MM.1S (cell line): ENCODE data around the gene DLGAP3.
"Not testable (repeated sequence)": the region's sequence is repeated elsewhere in the genome, so short reads cannot be mapped to it uniquely, and the experiment has no call there.

Experiments used
- DNase-seq: peaks from one replicate; pipeline ENCODE4 v3.0.0-alpha.2; 2015
- H2AFZ ChIP-seq: fragments of 300-600 bp; sonication (generic); 2 replicates; pipeline ENCODE4 v1.6.0; 2016; ENCODE audit warnings: antibody characterized with exemption, low read length
- H3F3A ChIP-seq: fragments of 300-600 bp; sonication (generic); 2 replicates; pipeline ENCODE4 v1.6.1; 2016; ENCODE audit warnings: mild to moderate bottlenecking, antibody characterized with exemption, low read length, moderate library complexity, mixed read lengths; ENCODE audit not compliant: insufficient read depth
- H3K27ac ChIP-seq: fragments of 300-600 bp; sonication (generic); 2 replicates; pipeline ENCODE4 v1.5.1; 2016; ENCODE audit warnings: mild to moderate bottlenecking, low read length
- H3K27me3 ChIP-seq: fragments of 300-600 bp; sonication (generic); replicated peaks from 2 replicates; pipeline ENCODE4 v1.6.0; 2016; ENCODE audit warnings: low read length; ENCODE audit not compliant: insufficient read depth
- H3K36me3 ChIP-seq: fragments of 300-600 bp; sonication (generic); replicated peaks from 2 replicates; pipeline ENCODE4 v1.6.1; 2016; ENCODE audit warnings: mild to moderate bottlenecking, low read length, mixed read lengths; ENCODE audit not compliant: insufficient read depth
- H3K4me1 ChIP-seq: fragments of 300-600 bp; sonication (generic); 2 replicates; pipeline ENCODE4 v1.6.1; 2016; ENCODE audit warnings: low read length, mixed read lengths
- H3K4me2 ChIP-seq: fragments of 300-600 bp; sonication (generic); 2 replicates; pipeline ENCODE4 v1.6.0; 2016; ENCODE audit warnings: low read depth, low read length
- H3K4me3 ChIP-seq: fragments of 300-600 bp; sonication (generic); 2 replicates; pipeline ENCODE4 v1.5.1; 2016; ENCODE audit warnings: low read length, mixed read lengths
- H3K79me2 ChIP-seq: fragments of 300-600 bp; sonication (generic); 2 replicates; pipeline ENCODE4 v1.6.1; 2016; ENCODE audit warnings: mixed run types, low read length, mixed read lengths
- H3K9ac ChIP-seq: fragments of 300-600 bp; sonication (generic); 2 replicates; pipeline ENCODE4 v1.6.1; 2016; ENCODE audit warnings: low read length, mixed read lengths
- H3K9me2 ChIP-seq: fragments of 300-600 bp; sonication (generic); replicated peaks from 2 replicates; pipeline ENCODE4 v1.6.1; 2016; ENCODE audit warnings: mild to moderate bottlenecking, low read length, mixed read lengths; ENCODE audit not compliant: insufficient read depth
- H3K9me3 ChIP-seq: fragments of 300-600 bp; sonication (generic); replicated peaks from 2 replicates; pipeline ENCODE4 v1.6.1; 2016; ENCODE audit warnings: mild to moderate bottlenecking, low read length, mixed read lengths; ENCODE audit not compliant: insufficient read depth
- H4K20me1 ChIP-seq: fragments of 300-600 bp; sonication (generic); 2 replicates; pipeline ENCODE4 v1.6.1; 2016; ENCODE audit warnings: mild to moderate bottlenecking, low read length, moderate library complexity, mixed read lengths; ENCODE audit not compliant: insufficient read depth
- EZH2 ChIP-seq: fragments of 300-600 bp; sonication (generic); optimal IDR thresholded peaks from 2 replicates; pipeline ENCODE3; 2017; ENCODE audit warnings: low read depth, mild to moderate bottlenecking, antibody characterized with exemption, low read length, mixed read lengths
- EZH2phosphoT487 ChIP-seq: fragments of 300-600 bp; sonication (generic); IDR thresholded peaks from 2 replicates; pipeline ENCODE4 v1.6.1; 2018; ENCODE audit warnings: antibody characterized with exemption, low read length
- TF ChIP-seq, protein P1 (sequence below): fragments of 300-600 bp; sonication (generic); IDR thresholded peaks from 2 replicates; pipeline ENCODE4 v1.5.1; 2016; ENCODE audit warnings: antibody characterized with exemption, low read length, mixed read lengths

DLGAP3 gene

GRCh38 chr1:34825455-34826091, 103.9 kb downstream of the DLGAP3 start:
- H3K36me3 ChIP-seq: no peaks in the 10 kb centered on the region
- H2AFZ ChIP-seq: no peak overlapping the region
- H4K20me1 ChIP-seq: no peaks in the 10 kb centered on the region
- no peak overlapping the region for H3K27ac ChIP-seq
- H3K9me2 ChIP-seq: no peaks in the 10 kb centered on the region
- DNase-seq: no peak
- H3K79me2 ChIP-seq: no peaks in the 10 kb centered on the region
- H3K4me3 ChIP-seq: no peak overlapping the region
- no peaks in the 10 kb centered on the region for H3K9me3 ChIP-seq
- no peaks in the 10 kb centered on the region for H3K4me1 ChIP-seq
- TF ChIP-seq EZH2phosphoT487: no peak
- no peak for TF ChIP-seq EZH2
- TF ChIP-seq, protein P1, sequence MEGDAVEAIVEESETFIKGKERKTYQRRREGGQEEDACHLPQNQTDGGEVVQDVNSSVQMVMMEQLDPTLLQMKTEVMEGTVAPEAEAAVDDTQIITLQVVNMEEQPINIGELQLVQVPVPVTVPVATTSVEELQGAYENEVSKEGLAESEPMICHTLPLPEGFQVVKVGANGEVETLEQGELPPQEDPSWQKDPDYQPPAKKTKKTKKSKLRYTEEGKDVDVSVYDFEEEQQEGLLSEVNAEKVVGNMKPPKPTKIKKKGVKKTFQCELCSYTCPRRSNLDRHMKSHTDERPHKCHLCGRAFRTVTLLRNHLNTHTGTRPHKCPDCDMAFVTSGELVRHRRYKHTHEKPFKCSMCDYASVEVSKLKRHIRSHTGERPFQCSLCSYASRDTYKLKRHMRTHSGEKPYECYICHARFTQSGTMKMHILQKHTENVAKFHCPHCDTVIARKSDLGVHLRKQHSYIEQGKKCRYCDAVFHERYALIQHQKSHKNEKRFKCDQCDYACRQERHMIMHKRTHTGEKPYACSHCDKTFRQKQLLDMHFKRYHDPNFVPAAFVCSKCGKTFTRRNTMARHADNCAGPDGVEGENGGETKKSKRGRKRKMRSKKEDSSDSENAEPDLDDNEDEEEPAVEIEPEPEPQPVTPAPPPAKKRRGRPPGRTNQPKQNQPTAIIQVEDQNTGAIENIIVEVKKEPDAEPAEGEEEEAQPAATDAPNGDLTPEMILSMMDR: no peak
- H3K9ac ChIP-seq: no peak overlapping the region
- H3F3A ChIP-seq: no peaks in the 10 kb centered on the region
- no peaks in the 10 kb centered on the region for H3K27me3 ChIP-seq
- H3K4me2 ChIP-seq: no peak overlapping the region

DNA sequence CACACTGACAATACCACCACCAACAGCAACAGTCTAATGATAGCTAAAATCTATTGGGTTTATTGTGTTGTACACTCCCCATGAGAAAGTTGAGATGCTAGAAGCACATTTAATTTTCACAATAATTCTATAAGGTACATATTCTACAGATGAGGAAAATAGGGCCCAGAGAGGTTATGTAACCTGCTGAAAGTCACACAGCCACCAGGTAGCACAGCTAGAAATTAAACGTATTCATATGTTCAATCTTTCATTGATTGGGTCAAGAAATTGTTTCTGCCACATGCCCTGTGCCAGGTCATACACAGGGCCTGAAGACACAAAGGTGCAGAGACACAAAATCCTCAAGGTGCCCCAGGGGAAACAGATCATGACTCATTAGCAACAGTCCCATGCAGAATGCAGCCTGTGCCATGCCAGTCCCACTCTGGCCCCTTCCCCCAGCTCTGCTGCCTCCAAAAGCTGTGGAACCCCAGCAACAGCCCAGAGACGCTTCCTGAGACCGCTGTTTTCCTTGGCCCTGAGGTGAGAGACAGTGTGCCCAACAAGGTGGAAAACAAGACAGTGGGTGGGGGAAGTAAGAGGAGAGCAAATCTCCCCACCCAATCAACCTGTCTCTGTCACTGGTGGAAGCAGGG, 104.5 kb downstream of the DLGAP3 start:
- H2AFZ ChIP-seq: no peak overlapping the region

GRCh38 chr1:34822202-34822601, 107.2 kb downstream of the DLGAP3 start:
- Histone ChIP-seq H3K36me3 (no peaks in the 10 kb centered on the region), H3K9me3 (no peaks in the 10 kb centered on the region), H3K9me2 (no peaks in the 10 kb centered on the region), H3K4me3 (no peak overlapping the region), H3K27me3 (no peaks in the 10 kb centered on the region), H3K4me1 (no peaks in the 10 kb centered on the region), H4K20me1 (no peaks in the 10 kb centered on the region), H3K4me2 (no peak overlapping the region), H3K27ac (no peak overlapping the region), H3K9ac (no peak overlapping the region), H2AFZ (no peak overlapping the region), H3K79me2 (no peaks in the 10 kb centered on the region), H3F3A (no peaks in the 10 kb centered on the region)
- no peak for DNase-seq
- TF ChIP-seq, protein P1: no peak
- TF ChIP-seq EZH2phosphoT487: no peak
- no peak for TF ChIP-seq EZH2

More for the DNA sequence above, 104.5 kb downstream of the DLGAP3 start:
- Histone ChIP-seq H3K4me1 (no peaks in the 10 kb centered on the region), H3K9me2 (no peaks in the 10 kb centered on the region), H3K27ac (no peak overlapping the region), H3K9me3 (no peaks in the 10 kb centered on the region), H3K4me3 (no peak overlapping the region), H4K20me1 (no peaks in the 10 kb centered on the region), H3K36me3 (no peaks in the 10 kb centered on the region), H3K27me3 (no peaks in the 10 kb centered on the region), H3K9ac (no peak overlapping the region), H3K4me2 (no peak overlapping the region), H3F3A (no peaks in the 10 kb centered on the region), H3K79me2 (no peaks in the 10 kb centered on the region)
- no peak for TF ChIP-seq EZH2phosphoT487
- TF ChIP-seq, protein P1: no peak
- no peak for TF ChIP-seq EZH2
- no peak for DNase-seq

DNA sequence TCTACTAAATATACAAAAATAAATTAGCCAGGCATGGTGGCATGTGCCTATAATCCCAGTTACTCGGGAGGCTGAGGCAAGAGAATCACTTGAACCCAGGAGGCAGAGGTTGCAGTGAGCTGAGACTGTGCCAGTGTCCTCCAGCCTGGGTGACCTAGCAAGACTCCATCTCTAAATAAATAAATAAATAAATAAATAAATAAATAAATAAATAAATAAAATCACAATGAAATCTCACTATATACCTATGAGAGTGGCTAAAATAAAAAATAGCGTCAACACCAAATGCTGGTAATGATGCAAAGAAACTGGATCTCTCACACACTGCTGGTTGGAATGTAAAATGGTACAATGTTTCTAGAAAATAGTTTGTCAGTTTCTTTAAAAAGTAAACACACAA, 110.6 kb downstream of the DLGAP3 start:
- H3K4me3 ChIP-seq, H3K9me3 ChIP-seq, H3K4me1 ChIP-seq, H3K9me2 ChIP-seq, H4K20me1 ChIP-seq, H2AFZ ChIP-seq, H3K36me3 ChIP-seq, H3K27ac ChIP-seq, H3K4me2 ChIP-seq, H3K9ac ChIP-seq, DNase-seq, H3K27me3 ChIP-seq, H3K79me2 ChIP-seq, H3F3A ChIP-seq: not testable (repeated sequence)
